Mammary epithelial cell (primary cell): ENCODE results near the gene TICAM1.
"Not testable (repeated sequence)": the region's sequence is repeated elsewhere in the genome, so short reads cannot be mapped to it uniquely, and the experiment has no call there.

Experiments used
- CTCF ChIP-seq, 2 donors: IDR thresholded peaks in 1 of 2; conservative IDR thresholded peaks in 1 of 2; 2 replicates each; pipeline ENCODE4 v1.5.1; 2011 to 2012; ENCODE audit warnings: inconsistent platforms in 2 of 2, low read length in 2 of 2, mild to moderate bottlenecking in 2 of 2, control low read depth in 1 of 2, low read depth in 1 of 2; ENCODE audit not compliant: insufficient read depth in 1 of 2; ENCODE audit errors: extremely low read depth in 1 of 2
- EZH2 ChIP-seq: IDR thresholded peaks from 2 replicates; pipeline ENCODE4 v1.6.1; 2012; ENCODE audit warnings: low read length, inconsistent platforms, borderline replicate concordance

GRCh38 chr19:4822354-4822753 lies 9.2 kb downstream of the TICAM1 start:
- TF ChIP-seq EZH2; CTCF (conservative IDR thresholded peaks at IDR 0.05 in 1 of 2, IDR thresholded peaks at IDR 0.05 in 1 of 2; ENCODE audit: extremely low read depth in 1 of 2, insufficient read depth in 1 of 2, low read depth in 1 of 2, low read length in 2 of 2): not testable (repeated sequence)
